GM12873 (cell line): ENCODE data around the gene CACNA2D4.

ENCODE experiments used
- CTCF ChIP-seq: IDR thresholded peaks from 2 replicates; pipeline ENCODE4 v1.5.1; 2012; ENCODE audit warnings: low read depth, mild to moderate bottlenecking, moderate library complexity, low read length, control low read depth; ENCODE audit not compliant: insufficient read depth; ENCODE audit errors: missing control alignments

CACNA2D4 gene

GRCh38 chr12:1918081-1918883 lies at the start of gene CACNA2D4:
CACNA2D4 (minus strand) TSS chr12:1918652; CDS start chr12:1918473, 179 bp downstream.
- no peak for TF ChIP-seq CTCF

GRCh38 chr12:1966561-1967226 lies 48.2 kb upstream of the CACNA2D4 start:
- no peak for TF ChIP-seq CTCF

GRCh38 chr12:1965916-1966315 lies 47.5 kb upstream of the CACNA2D4 start:
- no peak for TF ChIP-seq CTCF

GRCh38 chr12:1962051-1963020 lies 43.9 kb upstream of the CACNA2D4 start:
- TF ChIP-seq CTCF: no peak

GRCh38 chr12:1956716-1957115 lies 38.3 kb upstream of the CACNA2D4 start:
- no peak for TF ChIP-seq CTCF

- TF ChIP-seq CTCF: no peak
These were observed 31.5 kb upstream of the CACNA2D4 start for GRCh38 chr12:1949771-1950470.
